Tibial nerve (tissue), 4 donors: ENCODE results near the gene NOC4L.

Experiments used
- CTCF ChIP-seq, 5 experiments: fragments of 200-600 bp in 3 of 5; fragments of 450-650 bp in 2 of 5; sonication (generic) in 3 of 5; IDR thresholded peaks; one replicate each; pipeline ENCODE4 v1.5.1; 2016 to 2019; ENCODE audit warnings: antibody characterized with exemption in 5 of 5, mild to moderate bottlenecking in 3 of 5, moderate library complexity in 2 of 5
- EP300 ChIP-seq, 2 donors: sonication (generic); formaldehyde crosslinking; IDR thresholded peaks; one replicate each; pipeline ENCODE4 v1.6.1; 2017; ENCODE audit warnings: antibody characterized with exemption in 2 of 2, mild to moderate bottlenecking in 1 of 2

DNA sequence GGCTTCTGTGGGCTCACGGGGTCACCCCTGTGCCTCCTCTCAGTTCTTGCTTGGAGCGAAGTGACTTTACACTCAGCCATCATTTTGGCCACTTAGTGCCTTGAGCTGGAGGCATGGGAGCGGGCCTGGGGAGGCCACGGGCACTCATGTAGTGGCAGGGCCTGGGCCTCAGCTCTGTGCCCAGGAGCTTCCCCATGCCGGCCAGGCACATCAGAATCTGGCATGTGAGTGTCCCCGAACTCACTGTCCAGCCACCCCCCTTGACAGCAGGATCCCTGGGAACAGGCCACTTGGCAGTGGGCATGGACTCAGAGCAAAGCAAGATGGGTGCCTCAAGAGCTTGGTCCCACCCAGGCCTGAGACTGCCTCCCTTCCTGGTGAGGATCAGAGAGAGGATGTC is 29.6 kb upstream of the NOC4L start:
- TF ChIP-seq CTCF (IDR thresholded peaks at IDR 0.05), result no peak
- no peak for TF ChIP-seq EP300 (IDR thresholded peaks at IDR 0.05)
